ENCODE measurements around the gene VWA2.

DNA sequence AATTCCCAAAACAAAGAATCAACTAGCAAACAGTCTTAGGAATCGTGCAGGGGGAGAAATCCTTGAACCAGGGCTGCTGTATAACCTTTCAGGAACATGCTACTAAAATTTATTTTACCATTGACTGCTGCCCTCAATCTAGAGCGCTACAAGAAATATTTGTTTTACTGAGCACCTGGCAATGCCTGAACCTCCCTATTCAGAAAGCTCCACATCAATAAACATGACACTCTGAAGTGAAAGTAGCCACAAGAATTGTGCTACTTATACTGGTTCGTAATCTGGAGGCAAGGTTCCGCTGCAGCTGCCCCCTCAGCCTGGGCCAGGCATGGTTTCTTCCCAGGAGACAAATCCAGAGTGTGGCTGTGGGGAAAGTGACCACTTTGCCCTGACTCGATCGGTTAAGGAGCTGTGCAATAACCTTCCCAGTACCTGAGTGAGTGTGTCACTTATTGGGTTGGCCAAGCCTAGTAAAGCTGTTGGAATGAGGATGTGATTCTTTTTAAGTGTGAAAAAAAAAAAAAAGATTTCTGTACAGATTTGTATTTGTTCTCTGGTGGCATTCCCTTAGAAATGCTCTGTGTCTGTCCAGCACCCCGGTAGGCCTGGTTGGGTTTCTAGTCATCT, 7.7 kb downstream of the VWA2 start:
- TF ChIP-seq, protein P1, sequence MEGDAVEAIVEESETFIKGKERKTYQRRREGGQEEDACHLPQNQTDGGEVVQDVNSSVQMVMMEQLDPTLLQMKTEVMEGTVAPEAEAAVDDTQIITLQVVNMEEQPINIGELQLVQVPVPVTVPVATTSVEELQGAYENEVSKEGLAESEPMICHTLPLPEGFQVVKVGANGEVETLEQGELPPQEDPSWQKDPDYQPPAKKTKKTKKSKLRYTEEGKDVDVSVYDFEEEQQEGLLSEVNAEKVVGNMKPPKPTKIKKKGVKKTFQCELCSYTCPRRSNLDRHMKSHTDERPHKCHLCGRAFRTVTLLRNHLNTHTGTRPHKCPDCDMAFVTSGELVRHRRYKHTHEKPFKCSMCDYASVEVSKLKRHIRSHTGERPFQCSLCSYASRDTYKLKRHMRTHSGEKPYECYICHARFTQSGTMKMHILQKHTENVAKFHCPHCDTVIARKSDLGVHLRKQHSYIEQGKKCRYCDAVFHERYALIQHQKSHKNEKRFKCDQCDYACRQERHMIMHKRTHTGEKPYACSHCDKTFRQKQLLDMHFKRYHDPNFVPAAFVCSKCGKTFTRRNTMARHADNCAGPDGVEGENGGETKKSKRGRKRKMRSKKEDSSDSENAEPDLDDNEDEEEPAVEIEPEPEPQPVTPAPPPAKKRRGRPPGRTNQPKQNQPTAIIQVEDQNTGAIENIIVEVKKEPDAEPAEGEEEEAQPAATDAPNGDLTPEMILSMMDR (IDR thresholded peaks at IDR 0.05), result no peak
- no peak for TF ChIP-seq ZFX (IDR thresholded peaks at IDR 0.05; ENCODE audit: borderline replicate concordance)
